GM12801 (cell line): ENCODE measurements around the gene C2orf68.

Source experiments
- CTCF ChIP-seq: IDR thresholded peaks from one replicate; pipeline ENCODE4 v1.5.1; 2011; ENCODE audit warnings: control low read depth; ENCODE audit not compliant: insufficient read length; ENCODE audit errors: extremely low read depth

The C2orf68 gene

DNA sequence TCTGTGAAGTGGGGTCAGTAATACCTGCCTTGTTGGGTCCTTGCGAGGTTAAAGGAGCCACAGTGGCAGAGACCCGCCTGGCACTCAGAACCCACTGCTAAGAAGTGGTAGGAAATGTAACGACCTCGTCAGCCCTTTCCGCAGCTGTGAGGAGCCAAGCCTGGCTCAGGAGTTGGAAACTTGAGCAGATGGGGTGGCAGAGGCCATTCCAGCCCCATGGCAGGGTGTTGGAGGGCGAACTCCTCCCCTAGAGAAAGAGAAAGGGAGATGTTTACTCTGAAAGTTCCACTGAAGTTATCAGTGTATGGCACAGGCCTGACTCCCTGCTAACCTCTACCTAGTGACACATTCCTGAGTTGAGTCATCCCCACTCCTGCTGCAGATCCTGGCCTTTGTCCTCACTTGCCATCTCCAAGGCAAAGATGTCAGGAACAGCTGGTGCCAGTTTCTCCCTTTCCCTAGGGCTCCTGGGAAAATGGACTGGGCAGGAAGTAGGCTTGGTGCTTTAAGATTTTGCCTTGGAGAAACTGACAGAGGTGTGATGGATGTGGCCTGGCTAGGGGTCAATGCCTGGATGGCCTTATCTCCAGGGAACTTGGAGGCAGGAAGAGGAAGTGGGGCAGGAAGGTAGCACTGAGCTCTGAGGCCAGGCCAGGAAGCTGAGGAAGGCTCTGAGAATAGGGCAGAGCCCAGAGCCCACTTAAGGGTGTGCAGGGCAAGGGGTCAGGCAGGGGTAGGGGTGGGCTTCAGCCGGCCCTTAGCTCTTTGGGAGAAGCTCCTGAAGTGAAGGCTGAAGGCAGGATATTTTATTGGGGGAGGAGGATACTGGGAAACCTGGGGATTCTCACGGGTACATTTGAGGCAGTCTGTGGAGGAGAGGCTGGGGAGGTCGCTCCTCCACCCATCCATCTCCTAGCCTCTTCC is 26.7 kb downstream of the C2orf68 start:
- no peak for TF ChIP-seq CTCF

GRCh38 chr2:85584354-85584856 is 27.5 kb downstream of the C2orf68 start, which contains the start of gene VAMP5:
TSS of gene VAMP5 (plus strand) at chr2:85584431. CDS start at chr2:85584491, 60 bp downstream.
- no peak for TF ChIP-seq CTCF

DNA sequence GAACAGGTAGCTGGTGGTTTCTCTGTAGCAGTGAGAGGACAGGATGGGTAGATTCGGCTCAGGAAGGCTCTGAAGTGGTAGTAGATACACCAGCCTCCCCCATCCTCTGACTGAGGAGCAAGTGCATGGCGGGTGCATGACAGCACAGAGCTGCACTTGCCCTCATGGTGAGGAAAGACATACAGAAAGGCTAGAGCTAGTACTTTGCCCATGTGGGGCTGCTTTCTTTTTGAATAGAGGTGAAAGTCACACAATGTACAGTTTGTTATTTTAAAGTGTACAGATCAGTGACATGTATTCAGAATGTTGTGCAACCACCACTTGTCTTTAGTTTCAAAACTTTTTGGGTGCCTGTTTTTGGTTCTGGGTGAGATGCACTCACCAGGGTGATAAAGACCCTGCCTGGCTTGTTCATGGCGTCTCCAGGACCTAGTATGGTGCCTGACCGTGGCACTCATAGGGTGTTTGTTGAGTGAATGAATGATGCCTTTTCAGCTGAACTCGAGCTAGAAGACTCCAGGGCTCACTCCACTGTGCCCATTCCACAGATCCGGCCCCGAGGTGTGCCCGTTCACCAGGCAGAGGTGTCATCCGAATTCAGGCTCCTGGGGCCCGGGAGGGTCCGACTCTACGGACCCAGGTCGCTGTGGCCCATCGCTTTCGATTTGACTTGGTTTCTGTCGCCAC is 28.1 kb downstream of the C2orf68 start:
- no peak for TF ChIP-seq CTCF

GRCh38 chr2:85582492-85582891 is 29.4 kb downstream of the C2orf68 start:
- no peak for TF ChIP-seq CTCF

DNA sequence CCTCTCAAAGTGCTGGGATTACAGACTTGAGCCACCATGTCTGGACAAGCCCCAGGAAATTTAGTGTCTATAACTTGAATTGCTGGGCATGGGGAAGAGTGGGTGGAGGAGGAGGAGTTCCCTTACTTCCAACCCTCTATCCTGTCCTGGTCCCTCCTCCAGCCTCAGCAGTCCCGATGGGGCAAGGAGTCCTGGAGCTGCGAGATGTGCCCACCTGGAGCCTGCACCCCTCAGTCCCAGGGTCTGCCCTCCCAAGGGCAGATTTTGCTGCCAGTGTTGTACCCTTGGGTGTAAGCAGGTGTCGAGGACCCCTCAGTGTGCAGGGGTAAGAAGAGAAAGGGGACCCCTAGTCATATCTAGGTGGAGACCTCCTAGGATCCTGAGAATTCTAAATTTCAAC is 31.7 kb downstream of the C2orf68 start:
- TF ChIP-seq CTCF, result no peak

- no peak for TF ChIP-seq CTCF
These were observed 32.5 kb downstream of the C2orf68 start for GRCh38 chr2:85579266-85579935.
